ENCODE results near the gene CCDC9B.

DNA sequence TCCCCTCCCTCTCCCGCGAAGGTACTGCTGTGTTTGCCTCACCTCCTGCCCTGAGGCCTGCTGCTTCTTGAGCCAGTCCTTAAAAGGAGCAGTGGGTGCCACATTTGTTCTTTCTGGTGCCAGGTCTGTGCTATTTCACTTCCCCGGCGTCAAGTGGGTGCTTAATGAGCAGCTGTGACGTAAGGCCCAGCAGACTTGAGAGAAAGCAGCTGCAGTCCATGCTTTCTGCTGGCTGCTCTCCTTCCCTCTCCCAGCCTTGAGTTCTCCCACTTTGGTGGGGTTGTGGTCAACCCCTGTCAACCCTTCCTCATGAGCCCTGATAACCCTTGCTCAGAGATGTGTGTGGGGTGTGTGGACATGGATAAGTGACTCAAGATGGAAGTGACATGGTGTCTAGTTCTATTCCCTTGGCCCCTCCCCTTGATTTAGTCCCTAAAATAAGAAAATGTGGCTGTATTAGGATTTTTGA, 10.3 kb downstream of the CCDC9B start:
- TF ChIP-seq OVOL2 (CRISPR knock-in tag; IDR thresholded peaks at IDR 0.05; ENCODE audit: borderline replicate concordance): no peak
- no peak for TF ChIP-seq ZNF232 (CRISPR knock-in tag; IDR thresholded peaks at IDR 0.05)
- TF ChIP-seq, protein P1, sequence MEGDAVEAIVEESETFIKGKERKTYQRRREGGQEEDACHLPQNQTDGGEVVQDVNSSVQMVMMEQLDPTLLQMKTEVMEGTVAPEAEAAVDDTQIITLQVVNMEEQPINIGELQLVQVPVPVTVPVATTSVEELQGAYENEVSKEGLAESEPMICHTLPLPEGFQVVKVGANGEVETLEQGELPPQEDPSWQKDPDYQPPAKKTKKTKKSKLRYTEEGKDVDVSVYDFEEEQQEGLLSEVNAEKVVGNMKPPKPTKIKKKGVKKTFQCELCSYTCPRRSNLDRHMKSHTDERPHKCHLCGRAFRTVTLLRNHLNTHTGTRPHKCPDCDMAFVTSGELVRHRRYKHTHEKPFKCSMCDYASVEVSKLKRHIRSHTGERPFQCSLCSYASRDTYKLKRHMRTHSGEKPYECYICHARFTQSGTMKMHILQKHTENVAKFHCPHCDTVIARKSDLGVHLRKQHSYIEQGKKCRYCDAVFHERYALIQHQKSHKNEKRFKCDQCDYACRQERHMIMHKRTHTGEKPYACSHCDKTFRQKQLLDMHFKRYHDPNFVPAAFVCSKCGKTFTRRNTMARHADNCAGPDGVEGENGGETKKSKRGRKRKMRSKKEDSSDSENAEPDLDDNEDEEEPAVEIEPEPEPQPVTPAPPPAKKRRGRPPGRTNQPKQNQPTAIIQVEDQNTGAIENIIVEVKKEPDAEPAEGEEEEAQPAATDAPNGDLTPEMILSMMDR (IDR thresholded peaks at IDR 0.05): no peak
- no peak for TF ChIP-seq NFYB (CRISPR knock-in tag; conservative IDR thresholded peaks at IDR 0.05; ENCODE audit: low read depth)
- TF ChIP-seq ARID4B (CRISPR knock-in tag; IDR thresholded peaks at IDR 0.05; ENCODE audit: borderline replicate concordance): no peak

Data from WTC11 (cell line).